GM12872 (cell line): ENCODE results near the gene EML4.

Experiments
- TF ChIP-seq, protein P1 (sequence below): IDR thresholded peaks from 3 replicates; pipeline ENCODE4 v1.5.1; 2011; ENCODE audit warnings: low read depth, mild to moderate bottlenecking, low read length, moderate library complexity; ENCODE audit not compliant: insufficient read depth

The EML4 gene

GRCh38 chr2:42163444-42164045 lies 5.6 kb upstream of the EML4 start:
- TF ChIP-seq, protein P1, sequence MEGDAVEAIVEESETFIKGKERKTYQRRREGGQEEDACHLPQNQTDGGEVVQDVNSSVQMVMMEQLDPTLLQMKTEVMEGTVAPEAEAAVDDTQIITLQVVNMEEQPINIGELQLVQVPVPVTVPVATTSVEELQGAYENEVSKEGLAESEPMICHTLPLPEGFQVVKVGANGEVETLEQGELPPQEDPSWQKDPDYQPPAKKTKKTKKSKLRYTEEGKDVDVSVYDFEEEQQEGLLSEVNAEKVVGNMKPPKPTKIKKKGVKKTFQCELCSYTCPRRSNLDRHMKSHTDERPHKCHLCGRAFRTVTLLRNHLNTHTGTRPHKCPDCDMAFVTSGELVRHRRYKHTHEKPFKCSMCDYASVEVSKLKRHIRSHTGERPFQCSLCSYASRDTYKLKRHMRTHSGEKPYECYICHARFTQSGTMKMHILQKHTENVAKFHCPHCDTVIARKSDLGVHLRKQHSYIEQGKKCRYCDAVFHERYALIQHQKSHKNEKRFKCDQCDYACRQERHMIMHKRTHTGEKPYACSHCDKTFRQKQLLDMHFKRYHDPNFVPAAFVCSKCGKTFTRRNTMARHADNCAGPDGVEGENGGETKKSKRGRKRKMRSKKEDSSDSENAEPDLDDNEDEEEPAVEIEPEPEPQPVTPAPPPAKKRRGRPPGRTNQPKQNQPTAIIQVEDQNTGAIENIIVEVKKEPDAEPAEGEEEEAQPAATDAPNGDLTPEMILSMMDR, result no peak

GRCh38 chr2:42164046-42164445 lies 5.1 kb upstream of the EML4 start:
- TF ChIP-seq, protein P1, result no peak

- TF ChIP-seq, protein P1, result no peak
Observed at GRCh38 chr2:42164971-42165370, 4.2 kb upstream of the EML4 start.

DNA sequence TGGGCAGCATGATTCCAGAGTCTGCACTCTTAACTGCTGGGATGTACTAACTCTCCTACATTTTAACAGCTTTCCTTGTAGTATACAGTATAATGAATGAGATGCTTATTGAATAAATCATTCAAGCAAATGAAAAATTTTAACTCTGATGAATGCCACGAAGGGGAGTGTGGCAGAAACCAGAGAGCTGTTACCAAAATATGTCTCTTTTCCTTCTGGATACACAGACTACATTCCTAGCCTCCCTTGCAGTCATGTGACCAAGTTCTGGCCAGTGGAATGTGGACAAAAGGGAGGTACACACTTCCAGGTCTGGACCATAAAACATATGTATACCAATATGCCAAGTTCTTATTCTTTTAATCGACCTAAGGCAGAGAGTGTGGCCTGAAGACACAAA lies 1.7 kb upstream of the EML4 start:
- TF ChIP-seq, protein P1, result no peak

DNA sequence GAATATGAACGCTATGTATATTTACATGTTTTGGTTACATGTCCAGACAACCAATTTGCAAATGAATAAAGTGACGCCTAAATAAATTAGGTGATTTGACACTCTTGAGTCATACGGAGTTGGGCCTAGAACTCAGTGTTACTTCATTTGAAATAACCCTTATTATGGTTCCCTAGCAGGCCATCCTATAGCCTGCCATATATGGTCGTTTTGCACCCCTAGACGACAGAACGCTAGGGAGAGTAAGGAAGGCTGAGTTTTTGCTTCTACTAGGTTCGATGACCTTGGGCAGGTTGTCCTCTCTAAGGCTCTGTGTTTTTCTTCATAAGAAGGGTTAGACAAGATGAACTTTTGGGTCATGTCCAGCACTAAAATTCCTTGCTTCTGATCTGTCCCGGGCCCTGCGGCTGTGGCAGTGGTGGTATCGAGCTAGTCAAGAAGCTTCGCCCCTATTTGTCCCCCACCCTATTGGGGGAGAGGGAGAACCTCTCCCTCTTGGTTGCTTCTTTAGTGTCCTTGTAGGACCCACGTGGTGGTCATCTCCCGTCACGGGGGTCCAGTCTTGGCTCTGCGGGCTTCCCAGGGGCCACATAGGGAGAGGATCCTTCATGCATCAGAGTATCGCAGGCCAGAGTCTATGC lies 574 bp upstream of the EML4 start:
- TF ChIP-seq, protein P1, result no peak

DNA sequence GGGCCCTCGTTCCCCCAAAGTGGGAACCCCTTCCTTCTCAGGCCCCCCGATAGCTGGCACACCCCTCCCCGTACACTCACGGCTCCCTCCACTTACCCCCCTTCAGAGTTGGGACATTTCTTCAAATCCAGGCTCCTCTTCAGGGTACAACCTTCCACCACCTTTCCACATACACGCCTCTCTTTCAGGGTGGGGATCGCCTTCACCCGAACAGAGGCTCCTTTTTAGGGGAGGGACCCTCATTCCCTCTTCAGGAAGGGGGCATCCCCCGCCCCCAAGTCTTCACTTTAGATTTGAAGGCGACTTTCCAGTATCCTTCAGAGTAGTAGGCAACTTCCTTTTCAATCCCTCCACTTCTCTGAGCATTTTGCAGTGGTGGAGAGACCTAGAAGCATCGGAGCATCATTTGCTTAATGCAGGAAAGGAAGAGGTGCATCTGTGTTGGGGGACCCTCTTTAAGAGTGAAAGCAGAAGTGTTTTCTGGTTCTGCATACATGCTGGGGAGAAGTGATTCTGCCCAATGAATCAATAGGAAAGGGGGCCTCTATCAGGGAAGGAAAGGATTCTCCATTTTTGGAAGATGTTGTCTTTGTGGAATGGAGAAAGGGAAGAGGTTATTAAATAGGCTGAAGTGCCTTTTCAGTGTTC lies 845 bp downstream of the EML4 start:
- TF ChIP-seq, protein P1, result no peak

- TF ChIP-seq, protein P1, result no peak
Observed at GRCh38 chr2:42170619-42171395, 1.7 kb downstream of the EML4 start.
